Dendritic cell treated with granulocyte-macrophage colony-stimulating factor and Interleukin-4, amounts not matched to agents 40 ng/mL and 50 ng/mL, for 4 days (primary cell): ENCODE results near the gene LRP8.

Source experiments
- H3K27ac Mint-ChIP-seq: one replicate; pipeline ENCODE4 v1.8.0; 2022; ENCODE audit warnings: mild to moderate bottlenecking, mixed read lengths
- H3K27me3 Mint-ChIP-seq: one replicate; pipeline ENCODE4 v1.8.0; 2022; ENCODE audit warnings: mild to moderate bottlenecking, mixed read lengths
- H3K36me3 Mint-ChIP-seq: one replicate; pipeline ENCODE4 v1.8.0; 2022; ENCODE audit warnings: low read depth, mixed read lengths
- H3K4me1 Mint-ChIP-seq: one replicate; pipeline ENCODE4 v1.8.0; 2022; ENCODE audit warnings: low read depth, mixed read lengths
- H3K4me3 Mint-ChIP-seq: one replicate; pipeline ENCODE4 v1.8.0; 2022; ENCODE audit warnings: mild to moderate bottlenecking, moderate library complexity, mixed read lengths
- H3K9me3 Mint-ChIP-seq: one replicate; pipeline ENCODE4 v1.8.0; 2022; ENCODE audit warnings: mixed read lengths
- intact Hi-C: fragments of 100-400 bp; cut with micrococcal nuclease; formaldehyde crosslinking; loops from one replicate; pipeline ENCODE4 v1.15.0; 2022

Gene LRP8

GRCh38 chr1:53316766-53317581, 10.9 kb downstream of the LRP8 start:
- intact Hi-C loops, result no loop called here
- Mint-ChIP-seq H3K27me3 (no peaks in the 10 kb centered on the region), H3K27ac (peak overlapping the region; percentile 6), H3K36me3 (peaks cover 80% of the 10 kb centered on the region), H3K4me3 (no peak overlapping the region), H3K4me1 (peaks cover 27% of the 10 kb centered on the region), H3K9me3 (no peaks in the 10 kb centered on the region)

DNA sequence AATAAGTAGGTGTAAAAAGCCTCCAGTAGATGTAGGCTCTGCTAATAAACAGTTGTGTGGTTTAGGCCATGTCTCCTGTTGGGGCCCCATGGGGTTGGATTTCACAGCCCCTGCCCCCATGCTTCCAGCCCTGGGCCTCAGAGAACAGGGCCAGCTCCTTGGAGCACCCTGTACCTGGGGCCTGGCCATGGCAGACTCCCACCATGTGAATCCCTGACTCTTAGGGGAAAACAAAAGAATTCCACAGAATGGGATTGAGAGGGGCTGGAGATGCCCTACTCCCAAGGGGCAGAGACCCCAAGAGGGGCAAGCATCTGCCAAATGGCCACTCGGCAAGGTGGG, 11.5 kb downstream of the LRP8 start:
- no peaks in the 10 kb centered on the region for H3K27me3 Mint-ChIP-seq

DNA sequence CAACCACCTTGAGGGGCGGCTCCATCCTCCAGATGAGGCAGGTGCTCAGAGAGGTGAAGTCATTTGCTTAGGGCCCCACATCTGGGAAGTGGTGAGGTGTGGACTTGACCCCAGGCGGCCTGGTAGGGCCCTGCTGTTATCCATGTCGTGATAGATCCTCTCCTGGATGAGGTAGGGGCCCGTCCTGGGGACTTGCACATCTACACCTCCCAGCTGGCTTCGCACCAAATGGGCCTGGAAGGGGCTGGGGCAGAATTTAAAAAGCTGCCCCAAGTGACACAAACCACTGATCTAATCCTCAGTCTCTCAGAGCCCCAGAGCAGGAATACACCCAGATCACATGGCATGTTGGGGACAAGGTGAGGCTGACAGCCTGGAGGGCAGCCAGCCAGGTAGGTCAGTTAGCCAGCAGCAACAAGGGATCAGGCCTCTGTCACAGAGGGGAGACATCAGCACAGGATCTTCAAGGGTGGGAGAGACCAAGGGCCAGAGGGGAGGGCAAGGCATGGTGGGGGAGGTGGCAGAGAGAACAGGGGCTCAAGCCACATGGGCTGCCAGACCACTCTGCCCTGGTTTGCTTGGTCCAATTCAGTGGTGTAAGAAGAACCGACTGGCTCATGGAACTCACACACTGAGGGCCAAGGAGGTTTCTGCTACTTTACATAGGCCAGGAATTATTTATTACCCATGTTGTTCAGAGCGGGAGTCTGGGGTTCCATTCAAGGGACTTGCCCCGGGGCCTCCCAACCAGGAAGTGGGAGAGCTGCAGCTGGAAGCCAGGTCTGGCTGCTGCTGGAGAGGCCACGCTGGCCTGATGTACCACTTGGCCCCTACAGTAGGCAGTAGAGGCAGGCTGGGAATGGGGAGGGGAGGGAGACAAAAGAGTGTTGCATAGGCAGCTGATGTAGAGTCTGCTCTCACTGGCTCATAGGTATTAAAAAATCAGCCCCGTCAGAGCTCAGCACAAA, 12.1 kb downstream of the LRP8 start:
- intact Hi-C loops, result no loop called here
- peaks cover 32% of the 10 kb centered on the region for H3K4me1 Mint-ChIP-seq
- no peak overlapping the region for H3K27ac Mint-ChIP-seq
- H3K36me3 Mint-ChIP-seq, result peaks cover 77% of the 10 kb centered on the region
- no peak overlapping the region for H3K4me3 Mint-ChIP-seq
- H3K9me3 Mint-ChIP-seq, result no peaks in the 10 kb centered on the region
- no peaks in the 10 kb centered on the region for H3K27me3 Mint-ChIP-seq

More for the DNA sequence above, 11.5 kb downstream of the LRP8 start:
- H3K27ac Mint-ChIP-seq, result peak overlapping the region; percentile 6
- no peaks in the 10 kb centered on the region for H3K9me3 Mint-ChIP-seq
- peaks cover 30% of the 10 kb centered on the region for H3K4me1 Mint-ChIP-seq
- H3K36me3 Mint-ChIP-seq, result peaks cover 80% of the 10 kb centered on the region
- intact Hi-C loops, result no loop called here
- no peak overlapping the region for H3K4me3 Mint-ChIP-seq

- intact Hi-C loops, result no loop called here
- no peaks in the 10 kb centered on the region for H3K9me3 Mint-ChIP-seq
- H3K4me1 Mint-ChIP-seq, result peaks cover 32% of the 10 kb centered on the region
- peaks cover 77% of the 10 kb centered on the region for H3K36me3 Mint-ChIP-seq
- H3K27me3 Mint-ChIP-seq, result no peaks in the 10 kb centered on the region
- no peak overlapping the region for H3K27ac Mint-ChIP-seq
- no peak overlapping the region for H3K4me3 Mint-ChIP-seq
Measured at GRCh38 chr1:53315046-53315445, 12.8 kb downstream of the LRP8 start.

- intact Hi-C loops, result no loop called here
- Mint-ChIP-seq H3K4me1 (peaks cover 32% of the 10 kb centered on the region), H3K4me3 (no peak overlapping the region), H3K27ac (no peak overlapping the region), H3K36me3 (peaks cover 77% of the 10 kb centered on the region), H3K27me3 (no peaks in the 10 kb centered on the region), H3K9me3 (no peaks in the 10 kb centered on the region)
Measured at GRCh38 chr1:53314606-53315005, 13.3 kb downstream of the LRP8 start.

DNA sequence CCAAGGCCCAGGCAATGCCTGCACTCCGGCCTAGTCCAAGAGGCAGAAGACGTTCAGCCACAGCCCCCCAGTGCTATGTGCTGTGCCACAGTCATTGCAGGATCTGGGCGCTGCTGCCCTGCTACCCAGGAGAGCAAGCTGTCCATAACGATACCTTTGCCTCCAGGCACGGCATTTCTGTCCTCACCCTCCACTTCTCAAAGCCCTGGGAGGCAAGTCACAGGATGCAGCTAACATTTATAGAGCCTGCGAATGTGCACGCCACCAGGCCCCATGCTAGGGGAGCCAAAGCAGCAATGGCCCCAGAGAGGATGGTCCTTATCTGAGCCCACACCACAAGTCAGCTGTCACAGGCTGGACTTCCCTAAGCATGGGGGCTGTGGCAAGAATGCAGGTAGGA, 13.8 kb downstream of the LRP8 start:
- no peaks in the 10 kb centered on the region for H3K9me3 Mint-ChIP-seq
- no peaks in the 10 kb centered on the region for H3K27me3 Mint-ChIP-seq
- H3K4me1 Mint-ChIP-seq, result peaks cover 32% of the 10 kb centered on the region
- intact Hi-C loops, result no loop called here
- H3K36me3 Mint-ChIP-seq, result peaks cover 77% of the 10 kb centered on the region
- no peak overlapping the region for H3K4me3 Mint-ChIP-seq
- no peak overlapping the region for H3K27ac Mint-ChIP-seq

GRCh38 chr1:53313556-53313955, 14.3 kb downstream of the LRP8 start:
- Mint-ChIP-seq H3K27ac (no peak overlapping the region), H3K4me3 (no peak overlapping the region), H3K36me3 (peaks cover 81% of the 10 kb centered on the region), H3K9me3 (no peaks in the 10 kb centered on the region), H3K27me3 (no peaks in the 10 kb centered on the region), H3K4me1 (peaks cover 32% of the 10 kb centered on the region)
- intact Hi-C loops, result no loop called here

- H3K9me3 Mint-ChIP-seq, result no peaks in the 10 kb centered on the region
- H3K4me1 Mint-ChIP-seq, result peaks cover 33% of the 10 kb centered on the region
- H3K36me3 Mint-ChIP-seq, result peaks cover 79% of the 10 kb centered on the region
- no peaks in the 10 kb centered on the region for H3K27me3 Mint-ChIP-seq
- H3K27ac Mint-ChIP-seq, result peak overlapping the region; percentile 8
- H3K4me3 Mint-ChIP-seq, result no peak overlapping the region
- intact Hi-C loops, result no loop called here
Measured at GRCh38 chr1:53311702-53312305, 16.1 kb downstream of the LRP8 start.

DNA sequence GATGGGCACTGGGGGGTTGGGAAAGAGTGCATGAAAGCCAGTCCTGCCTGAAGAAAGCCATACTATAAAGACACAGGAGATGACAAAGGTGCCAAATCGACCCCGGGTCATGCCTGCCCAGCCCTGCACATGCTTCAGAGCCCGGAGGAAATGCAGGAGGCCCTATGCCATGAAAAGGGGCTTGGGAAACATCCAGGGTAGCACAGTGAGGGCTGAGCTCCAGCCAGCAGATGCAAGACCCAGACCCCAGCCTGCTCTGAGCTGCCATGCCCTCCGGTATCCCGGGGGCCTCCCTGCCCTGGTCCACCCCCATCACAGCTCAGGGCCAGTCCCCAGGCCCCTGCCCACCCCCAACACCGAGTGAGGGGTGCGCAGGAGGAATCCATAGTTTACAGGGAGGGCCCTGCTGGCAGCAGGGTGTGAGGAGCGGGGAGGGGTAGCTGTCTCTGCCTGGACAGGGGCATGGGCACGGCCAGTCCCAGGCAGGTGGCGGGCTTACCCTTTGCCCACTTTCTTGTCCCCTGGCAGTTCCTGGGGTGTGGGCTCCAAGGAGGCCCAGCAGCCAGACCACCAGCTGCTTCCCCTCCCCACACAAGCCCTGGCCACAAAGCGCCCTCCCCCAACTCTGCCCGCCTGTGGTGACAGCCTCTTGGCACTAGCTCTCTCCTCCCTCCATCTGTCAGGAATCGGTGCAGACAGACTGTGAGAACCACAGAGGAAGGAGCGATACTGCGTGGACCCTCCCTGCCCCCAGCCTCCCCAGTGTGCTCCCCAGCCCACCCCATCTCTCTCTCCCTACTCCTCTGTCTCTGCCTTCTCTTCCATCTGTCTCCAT, 16.8 kb downstream of the LRP8 start:
- H3K27me3 Mint-ChIP-seq, result no peaks in the 10 kb centered on the region
- no peaks in the 10 kb centered on the region for H3K9me3 Mint-ChIP-seq
- no peak overlapping the region for H3K4me3 Mint-ChIP-seq
- peak overlapping the region; percentile 14 for H3K27ac Mint-ChIP-seq
- peaks cover 36% of the 10 kb centered on the region for H3K4me1 Mint-ChIP-seq
- peaks cover 79% of the 10 kb centered on the region for H3K36me3 Mint-ChIP-seq
- intact Hi-C loops, result no loop called here

DNA sequence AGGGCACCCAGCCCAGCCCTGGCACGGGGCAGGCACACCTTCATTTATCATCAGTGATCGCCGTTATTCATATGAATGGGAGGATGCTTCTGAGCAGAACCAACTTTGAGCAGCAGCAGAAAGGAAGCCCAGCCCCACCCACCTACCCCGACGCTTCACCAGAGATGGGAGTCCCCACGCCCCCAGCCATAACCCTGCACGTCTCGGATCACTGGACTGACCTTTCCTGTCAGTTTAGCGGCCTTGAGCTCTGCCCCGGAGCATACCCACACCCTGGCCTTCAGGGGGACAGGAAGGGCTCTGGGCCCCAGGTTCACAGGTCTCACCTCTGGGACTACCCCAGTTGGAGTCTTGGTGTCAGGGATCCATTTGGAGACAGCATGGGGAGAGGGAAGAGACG, 18.1 kb downstream of the LRP8 start:
- H3K9me3 Mint-ChIP-seq, result no peaks in the 10 kb centered on the region
- intact Hi-C loops, result no loop called here
- no peak overlapping the region for H3K4me3 Mint-ChIP-seq
- no peaks in the 10 kb centered on the region for H3K27me3 Mint-ChIP-seq
- H3K36me3 Mint-ChIP-seq, result peaks cover 72% of the 10 kb centered on the region
- H3K4me1 Mint-ChIP-seq, result peaks cover 39% of the 10 kb centered on the region
- no peak overlapping the region for H3K27ac Mint-ChIP-seq

DNA sequence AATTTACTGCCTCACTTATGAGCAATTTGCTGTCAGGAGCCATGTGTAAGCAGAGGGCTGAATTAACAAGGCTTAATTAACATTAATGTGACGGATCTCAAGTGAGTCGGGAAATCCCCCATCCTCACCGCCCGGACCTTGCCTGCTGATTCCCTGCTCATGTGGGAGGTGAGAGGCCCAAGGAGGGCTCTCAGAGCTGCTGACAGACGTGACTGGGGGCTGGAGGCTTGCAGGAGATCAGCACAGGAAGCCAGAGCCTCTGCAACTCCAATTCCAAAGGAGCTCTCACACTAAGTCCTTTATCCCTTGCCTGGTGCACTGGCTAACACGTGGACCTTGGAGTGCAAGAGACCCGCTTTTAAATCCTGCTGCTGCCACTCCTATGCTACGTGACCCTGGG, 19.4 kb downstream of the LRP8 start:
- intact Hi-C loops, result no loop called here
- Mint-ChIP-seq H3K27me3 (no peaks in the 10 kb centered on the region), H3K4me1 (peaks cover 33% of the 10 kb centered on the region), H3K36me3 (peaks cover 60% of the 10 kb centered on the region), H3K9me3 (no peaks in the 10 kb centered on the region), H3K27ac (no peak overlapping the region), H3K4me3 (no peak overlapping the region)

- Mint-ChIP-seq H3K27me3 (no peaks in the 10 kb centered on the region), H3K4me3 (no peak overlapping the region)
- intact Hi-C loops, result no loop called here
Measured at GRCh38 chr1:53307037-53307436, 20.8 kb downstream of the LRP8 start.

GRCh38 chr1:53306168-53306567, 21.7 kb downstream of the LRP8 start:
- Mint-ChIP-seq H3K9me3 (no peaks in the 10 kb centered on the region), H3K36me3 (peaks cover 37% of the 10 kb centered on the region), H3K27me3 (no peaks in the 10 kb centered on the region), H3K4me3 (no peak overlapping the region), H3K27ac (no peak overlapping the region), H3K4me1 (peaks cover 27% of the 10 kb centered on the region)
- intact Hi-C loops, result no loop called here

More at GRCh38 chr1:53307037-53307436, 20.8 kb downstream of the LRP8 start:
- H3K4me1 Mint-ChIP-seq, result peaks cover 32% of the 10 kb centered on the region
- H3K27ac Mint-ChIP-seq, result no peak overlapping the region
- no peaks in the 10 kb centered on the region for H3K9me3 Mint-ChIP-seq
- peaks cover 46% of the 10 kb centered on the region for H3K36me3 Mint-ChIP-seq
